SK-N-SH (cell line): ENCODE measurements around the gene LTBP2.

ENCODE experiments used
- FOXJ3 ChIP-seq: sonication (generic); formaldehyde crosslinking; IDR thresholded peaks from 2 replicates; pipeline ENCODE4 v1.5.1; 2020; ENCODE audit warnings: mild to moderate bottlenecking, missing genetic modification reagents
- RAD21 ChIP-seq: IDR thresholded peaks from 2 replicates; pipeline ENCODE4 v1.6.1; 2012; ENCODE audit warnings: mild to moderate bottlenecking, low read length
- SMC3 ChIP-seq: IDR thresholded peaks from 2 replicates; pipeline ENCODE4 v1.6.1; 2012; ENCODE audit warnings: low read depth, low read length, improper control_type of control experiment
- TAF1 ChIP-seq: IDR thresholded peaks from 2 replicates; pipeline ENCODE4 v1.6.1; 2012; ENCODE audit warnings: low read depth, mild to moderate bottlenecking, low read length, moderate library complexity, borderline replicate concordance

- peak; percentile 26; the same call in 1 of the 2 replicates for TF ChIP-seq TAF1
- no peak for TF ChIP-seq FOXJ3 (CRISPR knock-in tag)
- no peak for TF ChIP-seq SMC3
- TF ChIP-seq RAD21: no peak
Measured at GRCh38 chr14:74619672-74620131, 7.7 kb upstream of the LTBP2 start.
